B cell (primary cell): ENCODE results near the gene ASIC4. TPM values are rescaled to one million over a fixed set of nuclear protein-coding genes. Genes with fewer than 3 reads are reported as not detected.

ENCODE experiments used
- ATAC-seq: fragments of 200-7000 bp; cut with Tn5 transposase; one replicate; pipeline ENCODE4 v1.10.0; 2021; ENCODE audit warnings: low read depth, mild to moderate bottlenecking, moderate number of reproducible peaks, moderate library complexity
- CTCF ChIA-PET: fragments of 350-600 bp; sonication (Branson Sonifier 250); formaldehyde crosslinking; loops from one replicate; lab custom pipeline; 2021; ENCODE audit warnings: antibody characterized with exemption, inconsistent platforms; lab: Charles Lee
- POLR2A ChIA-PET: fragments of 350-600 bp; sonication (Branson Sonifier 250); formaldehyde crosslinking; loops from one replicate; lab custom pipeline; 2021; ENCODE audit warnings: antibody characterized with exemption; lab: Charles Lee
- DNase-seq: peaks from one replicate; pipeline ENCODE4 v3.0.0; 2013
- H2AFZ ChIP-seq: 2 replicates; pipeline ENCODE4 v1.6.1; 2012; ENCODE audit warnings: mild to moderate bottlenecking, low read depth, low read length; ENCODE audit not compliant: insufficient read depth, poor library complexity, severe bottlenecking
- H3K27ac ChIP-seq, 2 donors: 1 replicate in 1 of 2; 2 replicates in 1 of 2; pipeline ENCODE4 v1.5.1; 2012 to 2013; ENCODE audit warnings: low read length in 2 of 2, mild to moderate bottlenecking in 2 of 2, moderate library complexity in 1 of 2
- H3K27me3 ChIP-seq, 4 experiments: fragments of 200-600 bp in 1 of 4; sonication (generic) in 1 of 4; replicated peaks in 1 of 4; 1 replicate in 2 of 4; 2 replicates in 2 of 4; pipeline versions ENCODE4 v1.6.1 to v1.7.0; 2013 to 2016; ENCODE audit warnings: low read length in 3 of 4, mild to moderate bottlenecking in 2 of 4, mixed read lengths in 1 of 4, moderate library complexity in 1 of 4; ENCODE audit not compliant: insufficient read depth in 4 of 4, control insufficient read depth in 3 of 4; ENCODE audit errors: control extremely low read depth in 1 of 4
- H3K36me3 ChIP-seq, 2 experiments: replicated peaks in 1 of 2; 1 replicate in 1 of 2; 2 replicates in 1 of 2; pipeline versions ENCODE4 v1.6.1 to v1.7.1; 2013; ENCODE audit warnings: low read length in 1 of 2; ENCODE audit not compliant: insufficient read depth in 2 of 2, control insufficient read depth in 1 of 2; ENCODE audit errors: control extremely low read depth in 1 of 2, extremely low read depth in 1 of 2
- H3K4me1 ChIP-seq, 2 donors: fragments of 200-600 bp in 1 of 2; sonication (generic) in 1 of 2; 1 replicate in 1 of 2; 2 replicates in 1 of 2; pipeline versions ENCODE4 v1.5.1 to v1.6.1; 2013 to 2017; ENCODE audit warnings: low read length in 2 of 2; ENCODE audit not compliant: control insufficient read depth in 2 of 2, insufficient read depth in 2 of 2
- H3K4me2 ChIP-seq: replicated peaks from 2 replicates; pipeline ENCODE3; 2012; ENCODE audit warnings: mild to moderate bottlenecking, low read depth, low read length; ENCODE audit not compliant: poor library complexity, severe bottlenecking
- H3K4me3 ChIP-seq, 5 experiments: fragments of 200-600 bp in 1 of 5; sonication (generic) in 1 of 5; 1 replicate in 3 of 5; 2 replicates in 2 of 5; pipeline versions ENCODE4 v1.5.1 to v1.7.0; 2011 to 2016; ENCODE audit warnings: low read length in 4 of 5, mild to moderate bottlenecking in 4 of 5, low read depth in 2 of 5, control low read depth in 1 of 5, moderate library complexity in 1 of 5; ENCODE audit not compliant: insufficient read depth in 1 of 5; ENCODE audit errors: control extremely low read depth in 1 of 5, extremely low read depth in 1 of 5
- H3K79me2 ChIP-seq: fragments of 200-600 bp; sonication (generic); one replicate; pipeline ENCODE4 v1.6.0; 2016; ENCODE audit warnings: low read length; ENCODE audit not compliant: control insufficient read depth, insufficient read depth
- H3K9ac ChIP-seq: fragments of 200-600 bp; sonication (generic); 2 replicates; pipeline ENCODE4 v1.6.1; 2017; ENCODE audit warnings: mild to moderate bottlenecking, low read length, moderate library complexity
- H3K9me3 ChIP-seq, 3 donors: one replicate each; pipeline versions ENCODE4 v1.6.1 to v1.7.1; 2013; ENCODE audit warnings: low read length in 2 of 3; ENCODE audit not compliant: control insufficient read depth in 2 of 3, insufficient read depth in 1 of 3; ENCODE audit errors: control extremely low read depth in 1 of 3
- H4K20me1 ChIP-seq: 2 replicates; pipeline ENCODE4 v1.6.0; 2012; ENCODE audit warnings: mild to moderate bottlenecking, low read length; ENCODE audit not compliant: insufficient read depth, control insufficient read depth, poor library complexity, severe bottlenecking
- H3K27ac Mint-ChIP-seq: one replicate; pipeline ENCODE4 v1.8.0; 2021; ENCODE audit warnings: mixed read lengths
- H3K27me3 Mint-ChIP-seq: one replicate; pipeline ENCODE4 v1.8.0; 2021; ENCODE audit warnings: mixed read lengths
- H3K4me1 Mint-ChIP-seq: one replicate; pipeline ENCODE4 v1.8.0; 2021; ENCODE audit warnings: mixed read lengths
- H3K4me3 Mint-ChIP-seq: one replicate; pipeline ENCODE4 v1.8.0; 2021; ENCODE audit warnings: mixed read lengths
- H3K9me3 Mint-ChIP-seq: one replicate; pipeline ENCODE4 v1.8.0; 2022; ENCODE audit warnings: mixed read lengths; ENCODE audit not compliant: insufficient read depth
- EZH2 ChIP-seq: IDR thresholded peaks from 2 replicates; pipeline ENCODE4 v1.6.1; 2012; ENCODE audit warnings: borderline replicate concordance, low read depth, mild to moderate bottlenecking, moderate library complexity, low read length; ENCODE audit not compliant: insufficient read depth, poor library complexity, severe bottlenecking
- WGBS: methylation state at CpG from one replicate; pipeline ENCODE4 v1.1.5; 2013; ENCODE audit warnings: missing lambda C conversion rate; ENCODE audit not compliant: insufficient coverage; 5-methylcytosine and 5-hydroxymethylcytosine counted together
- intact Hi-C: fragments of 100-400 bp; cut with micrococcal nuclease; formaldehyde crosslinking; loops from one replicate; pipeline ENCODE4 v1.10.0; 2022
- polyA plus RNA-seq: library from polyadenylated mRNA; depleted of rRNA; stranded (reverse); fragments of >200 nt; gene quantifications from 2 replicates; pipeline ENCODE4 v1.2.3, GENCODE V29; 2012
- total RNA-seq, 2 donors: library from RNA; stranded (reverse); fragments of 120-200 nt in 1 of 2; gene quantifications; 1 replicate in 1 of 2; 2 replicates in 1 of 2; pipeline versions ENCODE4 v1.2.3 to v1.2.4, GENCODE V29; 2013 to 2022
- TF ChIP-seq, protein P1 (sequence below): fragments of 200-600 bp; IDR thresholded peaks from one replicate; pipeline ENCODE4 v1.8.0; 2022; ENCODE audit warnings: antibody characterized with exemption, mild to moderate bottlenecking

The ASIC4 gene
- total and polyA plus RNA-seq, 2 donors (not counting 1 experiment from before 2014, with no cell fraction given) = not detected

DNA sequence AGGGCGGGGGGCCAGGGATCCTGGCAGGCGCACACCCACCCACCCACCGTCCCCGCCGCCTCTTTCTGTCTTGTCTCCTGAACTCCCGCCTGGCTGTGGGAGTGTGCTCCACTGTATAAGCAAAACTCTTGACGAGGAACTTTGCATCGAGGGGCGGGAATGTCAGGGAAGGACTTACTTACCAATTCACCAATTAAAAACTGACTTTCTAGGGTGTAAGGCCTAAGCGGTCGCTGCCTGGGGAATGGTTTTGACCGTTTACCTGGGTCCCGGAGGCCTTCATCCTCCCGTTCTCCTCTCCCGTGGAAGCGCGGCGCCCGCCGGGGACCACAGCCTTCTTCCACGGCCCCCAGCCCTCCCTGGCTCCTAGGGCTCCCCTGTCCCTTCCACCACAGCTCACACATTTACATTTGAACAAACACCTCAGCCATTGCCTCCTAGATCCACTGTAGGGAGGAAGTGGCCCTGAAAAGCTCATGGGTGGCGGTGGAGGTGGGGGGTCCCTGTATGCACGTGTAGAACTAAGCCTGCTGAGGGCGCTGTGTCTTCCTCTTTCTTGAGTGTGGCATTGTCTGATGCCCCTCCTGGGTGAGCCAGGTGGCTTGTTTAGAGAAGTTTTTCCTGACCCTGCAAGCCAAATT, 8.9 kb downstream of the ASIC4 start:
- peaks cover 71% of the 10 kb centered on the region for H3K27me3 Mint-ChIP-seq
- ChIA-PET POLR2A (no interaction called here), CTCF (interaction anchor here (0.7 to 1.2 kb wide), 2 partner anchors 22 to 25 kb away, joined by 3 to 4 read pairs; no protein-coding TSS in a partner anchor)
- intact Hi-C loops = no loop called here
- Histone ChIP-seq H3K4me2 (peak overlapping the region; percentile 66), H3K9ac (no peak overlapping the region), H3K4me3 (no peak overlapping the region), H3K27ac (no peak overlapping the region), H3K36me3 (no peaks in the 10 kb centered on the region), H2AFZ (peak overlapping the region; percentile 46), H3K4me1 (peaks cover 10 to 17% of the 10 kb centered on the region in 2 donors), H3K9me3 (peaks cover 0 to 8% (median 0%) of the 10 kb centered on the region in 3 donors), H3K27me3 (peaks cover 1 to 68% (median 32%) of the 10 kb centered on the region in 4 experiments), H4K20me1 (no peaks in the 10 kb centered on the region), H3K79me2 (no peaks in the 10 kb centered on the region)
- ATAC-seq (no peak), DNase-seq (peak; percentile 36)
- no peaks in the 10 kb centered on the region for H3K9me3 Mint-ChIP-seq
- peaks cover 14% of the 10 kb centered on the region for H3K4me1 Mint-ChIP-seq
- peak overlapping the region; percentile 33 for H3K4me3 Mint-ChIP-seq
- 16% methylated on average over 20 of the region's 24 CpGs for WGBS
- H3K27ac Mint-ChIP-seq = no peak overlapping the region
- no peak for TF ChIP-seq EZH2

DNA sequence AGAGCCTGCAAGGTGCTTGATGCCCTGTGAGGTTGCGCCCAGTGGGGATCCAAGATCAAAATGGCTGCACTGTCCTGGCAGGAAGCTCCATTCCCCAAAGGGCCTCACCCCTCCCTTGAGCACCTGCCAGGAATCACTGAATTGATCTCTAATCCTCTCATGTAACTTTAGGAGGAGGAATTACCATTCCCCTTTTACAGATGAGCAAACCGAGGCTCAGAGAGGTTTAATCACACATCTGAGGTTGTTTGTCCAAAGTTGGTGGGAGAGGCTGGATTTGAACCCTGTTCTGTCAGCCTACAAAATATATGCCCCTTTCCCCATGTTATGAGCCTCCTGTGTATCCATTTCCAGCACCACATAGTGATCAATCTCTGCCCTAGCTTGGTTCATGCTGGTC, 10.5 kb downstream of the ASIC4 start:
- no peak overlapping the region for H3K4me3 ChIP-seq
- no peaks in the 10 kb centered on the region for H3K36me3 ChIP-seq
- TF ChIP-seq EZH2 = no peak
- TF ChIP-seq, protein P1, sequence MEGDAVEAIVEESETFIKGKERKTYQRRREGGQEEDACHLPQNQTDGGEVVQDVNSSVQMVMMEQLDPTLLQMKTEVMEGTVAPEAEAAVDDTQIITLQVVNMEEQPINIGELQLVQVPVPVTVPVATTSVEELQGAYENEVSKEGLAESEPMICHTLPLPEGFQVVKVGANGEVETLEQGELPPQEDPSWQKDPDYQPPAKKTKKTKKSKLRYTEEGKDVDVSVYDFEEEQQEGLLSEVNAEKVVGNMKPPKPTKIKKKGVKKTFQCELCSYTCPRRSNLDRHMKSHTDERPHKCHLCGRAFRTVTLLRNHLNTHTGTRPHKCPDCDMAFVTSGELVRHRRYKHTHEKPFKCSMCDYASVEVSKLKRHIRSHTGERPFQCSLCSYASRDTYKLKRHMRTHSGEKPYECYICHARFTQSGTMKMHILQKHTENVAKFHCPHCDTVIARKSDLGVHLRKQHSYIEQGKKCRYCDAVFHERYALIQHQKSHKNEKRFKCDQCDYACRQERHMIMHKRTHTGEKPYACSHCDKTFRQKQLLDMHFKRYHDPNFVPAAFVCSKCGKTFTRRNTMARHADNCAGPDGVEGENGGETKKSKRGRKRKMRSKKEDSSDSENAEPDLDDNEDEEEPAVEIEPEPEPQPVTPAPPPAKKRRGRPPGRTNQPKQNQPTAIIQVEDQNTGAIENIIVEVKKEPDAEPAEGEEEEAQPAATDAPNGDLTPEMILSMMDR = no peak
- Mint-ChIP-seq H3K27ac (no peak overlapping the region), H3K4me1 (peaks cover 14% of the 10 kb centered on the region), H3K9me3 (no peaks in the 10 kb centered on the region), H3K4me3 (no peak overlapping the region), H3K27me3 (peaks cover 73% of the 10 kb centered on the region)
- no peaks in the 10 kb centered on the region for H3K79me2 ChIP-seq
- H3K27me3 ChIP-seq = peaks cover 1 to 76% (median 38%) of the 10 kb centered on the region in 4 experiments
- H3K4me1 ChIP-seq = peaks cover 10 to 19% of the 10 kb centered on the region in 2 donors
- H2AFZ ChIP-seq = no peak overlapping the region
- no peak for DNase-seq
- H3K27ac ChIP-seq = no peak overlapping the region
- no peaks in the 10 kb centered on the region for H4K20me1 ChIP-seq
- H3K9me3 ChIP-seq = peaks cover 0 to 8% (median 0%) of the 10 kb centered on the region in 3 donors
- H3K9ac ChIP-seq = no peak overlapping the region
- ChIA-PET POLR2A (no interaction called here), CTCF (interaction anchor here (1.2 to 1.4 kb wide), 4 partner anchors 17 to 65 kb away, joined by 3 to 4 read pairs (median 3); partner anchors contain the start of gene GMPPA)
- no peak overlapping the region for H3K4me2 ChIP-seq
- intact Hi-C loops = no loop called here
- WGBS = 100% methylated on average over 1 of the region's 2 CpGs
- ATAC-seq = no peak
